Stimulated activated CD4-positive, alpha-beta T cell treated with anti-CD3 and anti-CD28 coated beads, Interleukin-15, amount 100 ng/mL, for 24 hours (primary cell): ENCODE results near the gene SMYD3.

Experiments used
- DNase-seq: peaks from one replicate; pipeline ENCODE4 v3.0.0-alpha.2; 2020

Gene SMYD3

DNA sequence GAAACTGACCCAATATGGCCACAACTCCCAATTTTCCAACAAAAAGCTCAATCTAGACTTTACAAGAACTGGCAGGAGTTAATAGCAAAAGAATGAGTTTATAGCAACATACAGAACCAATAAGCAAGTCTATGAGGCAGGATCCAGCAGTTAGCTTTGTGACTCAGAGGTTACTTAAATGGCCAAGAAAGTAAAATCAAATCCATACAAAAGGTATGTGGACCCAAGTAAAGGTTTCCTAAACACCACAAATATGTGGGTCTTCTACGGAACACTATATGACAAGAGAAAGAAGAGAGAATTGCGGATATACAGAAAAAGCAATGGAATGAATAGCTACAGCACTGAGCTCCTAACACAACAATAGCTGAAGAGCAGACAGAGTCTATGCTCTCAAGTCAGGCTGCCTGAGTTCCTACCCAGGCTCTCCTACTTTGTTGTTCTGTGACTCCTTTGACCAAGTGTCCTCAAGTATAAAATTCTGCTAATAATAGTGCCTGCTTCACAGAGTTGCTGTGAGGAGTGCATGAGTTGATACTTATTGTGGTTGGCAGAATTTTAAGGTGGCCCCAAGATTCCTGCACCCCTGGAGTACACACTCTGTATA lies 204.3 kb downstream of the SMYD3 start:
- no peak for DNase-seq

DNA sequence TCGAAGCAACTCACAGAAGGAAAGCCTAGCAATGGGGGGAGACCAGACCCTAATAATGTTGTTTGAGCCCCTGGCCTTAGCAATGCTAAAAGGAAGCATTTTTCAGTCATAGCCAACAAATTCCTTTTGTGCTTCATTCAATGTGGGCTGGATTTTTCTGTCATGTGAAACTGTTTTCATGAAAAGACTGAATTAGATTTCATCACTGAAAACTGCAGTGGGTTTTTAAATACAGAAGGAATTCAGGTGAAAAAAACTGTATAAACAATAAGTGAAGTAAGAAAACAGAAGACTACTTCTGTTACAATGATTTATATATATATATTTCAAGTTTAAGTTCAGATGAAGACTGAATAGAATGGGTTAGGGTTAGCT lies 204.8 kb downstream of the SMYD3 start:
- DNase-seq = no peak

DNA sequence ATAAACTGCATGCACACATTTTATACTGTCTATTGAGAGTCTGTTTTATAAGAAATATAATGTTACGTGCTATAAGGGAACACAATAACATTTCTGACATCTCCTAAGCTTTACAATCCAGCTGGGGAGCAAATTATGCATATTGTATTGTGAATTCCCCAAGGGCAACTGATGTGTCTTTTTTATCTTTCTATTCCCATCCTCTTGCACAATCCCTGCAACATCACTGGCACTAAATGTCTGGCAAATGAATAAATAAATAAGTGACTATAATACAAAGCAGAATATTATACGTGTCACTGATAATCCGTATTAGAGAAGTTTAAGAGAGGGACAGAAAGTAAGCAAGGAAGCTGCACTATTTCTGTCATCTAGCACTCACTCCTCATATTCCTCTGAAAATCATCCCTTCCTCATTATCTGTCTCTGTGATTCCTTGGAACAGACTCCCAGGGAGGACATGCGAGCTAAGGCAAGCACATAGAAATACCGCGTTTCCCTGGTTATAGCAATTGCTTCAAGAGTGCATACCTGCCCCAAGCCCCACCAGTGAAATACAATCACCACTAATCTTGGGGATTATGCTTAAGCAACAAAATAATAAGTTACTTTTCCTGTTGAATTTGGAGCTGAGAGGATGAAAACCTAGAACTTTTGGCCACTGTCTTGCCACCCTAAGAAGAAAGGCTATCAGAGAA lies 205.4 kb downstream of the SMYD3 start:
- DNase-seq = no peak

GRCh38 chr1:246300626-246301549 lies 206.2 kb downstream of the SMYD3 start:
- no peak for DNase-seq

- DNase-seq = no peak
Measured at GRCh38 chr1:246297279-246298265, 209.5 kb downstream of the SMYD3 start.

DNA sequence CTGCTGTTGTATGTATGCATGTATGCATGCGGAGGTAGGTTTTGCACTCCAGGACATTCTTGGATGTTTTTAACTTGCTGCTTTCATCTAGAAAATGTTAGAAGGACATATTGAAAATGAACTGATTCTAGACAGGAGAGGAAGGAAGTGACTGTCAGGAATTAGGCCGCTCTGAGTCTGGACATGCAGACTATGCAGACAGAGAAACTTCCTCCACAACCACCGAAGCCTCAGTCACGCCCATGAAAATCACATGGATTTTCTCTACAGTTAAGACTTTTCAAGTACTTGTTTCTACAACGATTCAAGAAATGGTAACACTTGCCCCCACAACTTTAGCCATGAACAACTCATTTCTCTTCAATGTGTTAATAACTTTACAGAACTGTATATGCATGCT lies 211.1 kb downstream of the SMYD3 start:
- DNase-seq = no peak

GRCh38 chr1:246295340-246295739 lies 211.7 kb downstream of the SMYD3 start:
- DNase-seq = no peak

- no peak for DNase-seq
Measured at GRCh38 chr1:246294263-246294662, 212.8 kb downstream of the SMYD3 start.

DNA sequence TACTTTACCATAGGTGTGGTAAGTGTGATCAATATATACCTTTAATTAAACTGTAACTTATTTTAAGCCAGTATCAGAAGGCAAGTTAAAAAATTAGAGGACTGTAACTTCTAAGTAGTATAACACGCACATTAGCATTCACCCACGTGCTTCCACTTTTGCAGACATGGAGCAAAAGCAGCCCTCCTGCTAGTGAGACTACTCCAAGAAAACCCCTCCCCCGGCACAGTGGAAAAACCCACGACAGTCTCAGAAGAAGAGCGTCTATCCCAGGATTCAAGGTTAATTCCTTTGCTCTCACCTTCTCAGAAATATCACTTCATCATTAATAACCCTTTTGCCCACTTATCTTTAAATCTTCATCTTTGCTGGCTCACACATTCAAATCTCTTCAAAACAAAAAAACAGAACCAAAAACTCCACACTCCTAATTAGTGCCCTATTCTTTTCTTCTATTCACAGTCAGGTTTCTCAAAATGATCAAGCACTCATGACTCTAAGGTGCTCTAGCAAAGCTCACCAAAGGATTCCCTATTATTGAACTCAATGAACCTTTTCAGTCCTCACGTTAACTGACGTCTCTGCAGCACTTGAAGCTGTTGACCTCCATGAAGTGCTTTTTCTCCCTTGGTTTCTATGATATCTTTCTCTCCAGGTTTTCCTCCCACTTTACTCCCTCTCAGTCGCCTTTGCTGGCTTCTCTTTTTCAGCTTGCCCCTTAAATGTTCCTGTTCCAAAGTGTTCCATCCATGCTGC lies 213.5 kb downstream of the SMYD3 start:
- DNase-seq = no peak

DNA sequence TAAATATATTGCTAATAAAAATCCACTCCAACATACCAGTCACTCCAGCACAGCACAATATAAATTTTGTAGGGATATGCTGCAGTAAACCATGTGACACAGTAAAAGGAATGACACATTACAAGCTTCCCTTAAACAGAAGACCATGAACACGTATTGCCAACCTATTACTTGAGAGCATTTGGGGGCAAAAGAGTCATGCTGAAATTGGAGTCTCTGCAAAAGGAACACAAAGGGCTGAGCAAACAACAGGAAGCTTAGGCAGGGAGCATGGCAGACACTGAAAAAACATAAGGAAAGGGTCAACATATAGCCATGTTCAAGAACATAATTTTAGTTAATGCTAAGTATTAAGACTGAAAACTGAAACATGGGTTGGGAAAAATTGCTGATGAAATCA lies 214.5 kb downstream of the SMYD3 start:
- DNase-seq = no peak

- no peak for DNase-seq
Measured at GRCh38 chr1:246291127-246291526, 216.0 kb downstream of the SMYD3 start.

- no peak for DNase-seq
Measured at GRCh38 chr1:246283771-246284410, 223.2 kb downstream of the SMYD3 start.

GRCh38 chr1:246281639-246282038 lies 225.4 kb downstream of the SMYD3 start:
- no peak for DNase-seq

- no peak for DNase-seq
Measured at GRCh38 chr1:246281195-246281594, 225.9 kb downstream of the SMYD3 start.

- no peak for DNase-seq
Measured at GRCh38 chr1:246280551-246280950, 226.5 kb downstream of the SMYD3 start.

DNA sequence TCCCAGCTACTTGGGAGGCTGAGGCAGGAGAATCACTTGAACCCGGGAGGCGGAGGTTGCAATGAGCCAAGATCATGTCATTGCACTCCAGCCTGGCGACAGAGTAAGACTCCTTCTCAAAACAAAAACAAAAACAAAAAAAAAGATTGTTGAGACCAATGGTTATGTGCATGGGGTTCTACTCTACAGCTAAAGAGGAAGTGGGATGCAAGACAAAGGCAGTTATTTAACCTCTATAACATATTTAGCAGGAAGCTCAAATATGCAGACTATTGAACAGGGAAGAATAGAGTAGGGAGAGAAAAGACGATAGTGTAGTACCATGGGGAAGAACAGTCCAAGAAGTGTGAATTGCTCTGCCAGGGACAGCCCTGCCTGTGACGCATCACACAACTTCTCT lies 227.7 kb downstream of the SMYD3 start:
- DNase-seq = no peak

GRCh38 chr1:246278371-246278770 lies 228.7 kb downstream of the SMYD3 start:
- no peak for DNase-seq

DNA sequence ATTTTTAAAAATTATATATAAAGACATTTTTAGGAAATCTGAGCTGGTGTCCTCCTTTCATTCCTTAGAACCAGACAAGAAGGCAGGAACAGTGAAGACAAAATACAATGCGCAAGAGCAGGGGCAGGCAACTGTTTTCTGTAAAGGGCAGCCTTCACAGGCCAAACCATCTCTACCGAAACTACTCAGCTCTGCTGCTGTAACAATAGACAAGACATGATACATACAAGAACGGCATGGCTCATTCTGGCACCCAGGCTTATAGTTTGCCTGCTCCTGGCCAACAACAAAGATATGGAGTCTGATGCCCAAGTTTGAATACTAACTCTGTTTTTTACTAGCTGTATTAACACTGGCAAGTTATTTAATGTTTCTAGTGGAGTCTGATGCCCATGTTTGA lies 232.0 kb downstream of the SMYD3 start:
- no peak for DNase-seq

- DNase-seq = no peak
Measured at GRCh38 chr1:246274186-246274585, 232.9 kb downstream of the SMYD3 start.

DNA sequence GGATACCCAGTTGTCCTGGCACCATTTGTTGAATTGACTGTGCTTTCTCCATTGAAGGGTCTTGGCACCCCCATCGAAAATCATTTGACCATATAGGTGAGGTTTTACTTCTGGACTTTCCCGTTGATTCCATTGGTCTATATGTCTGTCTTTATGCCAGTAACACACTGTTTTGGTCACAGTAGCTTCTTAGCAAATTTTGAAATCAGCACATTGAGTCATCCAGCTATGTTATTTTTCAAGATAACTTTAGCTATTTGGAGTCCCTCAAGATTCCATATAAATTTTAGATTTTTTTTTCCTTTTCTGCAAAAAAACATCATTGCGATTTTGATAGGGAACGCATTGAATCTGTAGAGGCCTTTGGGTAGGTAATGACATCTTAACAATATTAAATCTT lies 235.6 kb downstream of the SMYD3 start:
- no peak for DNase-seq

DNA sequence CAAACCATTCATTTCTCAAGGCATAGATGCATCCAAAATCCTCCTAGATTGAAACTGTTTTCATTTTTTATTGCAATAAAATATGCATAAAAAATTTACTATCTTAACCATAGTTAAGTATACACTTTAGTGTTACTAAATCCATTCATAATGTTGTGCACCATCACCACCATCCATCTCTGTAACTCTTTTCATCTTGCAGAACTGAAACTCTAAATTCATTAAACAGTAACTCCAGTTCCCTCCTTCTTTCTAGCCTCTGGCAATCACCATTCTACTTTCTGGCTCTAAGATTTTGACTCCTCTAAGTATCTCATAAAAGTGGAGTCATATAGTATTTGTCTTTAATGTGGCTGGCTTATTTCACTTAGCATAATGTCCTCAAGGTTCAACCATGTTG lies 236.8 kb downstream of the SMYD3 start:
- DNase-seq = no peak
